ENCODE measurements around the gene NYAP2.
A peak's percentile ranks its signal among the peaks of the same experiment; 100 is the strongest.

The NYAP2 gene

DNA sequence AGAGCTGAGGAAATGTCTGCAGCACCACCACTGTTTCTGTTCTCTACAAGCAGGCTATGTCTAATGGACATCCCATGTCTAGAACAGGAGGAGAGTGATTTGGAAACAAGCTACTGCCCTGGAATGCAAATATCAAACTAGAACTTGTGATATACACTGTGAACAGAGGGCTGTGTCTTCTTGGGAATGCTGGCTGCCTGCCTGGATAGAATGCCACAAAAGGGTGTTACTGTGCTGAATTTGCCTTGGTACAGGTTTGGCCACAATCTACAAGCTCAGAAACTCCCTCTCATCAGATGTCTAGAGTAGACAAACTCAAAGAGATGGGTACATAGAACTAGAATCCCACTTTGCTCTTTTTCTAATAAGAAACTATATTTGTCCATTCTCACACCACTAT is 170.5 kb downstream of the NYAP2 start:
- no peak for DNase-seq

DNA sequence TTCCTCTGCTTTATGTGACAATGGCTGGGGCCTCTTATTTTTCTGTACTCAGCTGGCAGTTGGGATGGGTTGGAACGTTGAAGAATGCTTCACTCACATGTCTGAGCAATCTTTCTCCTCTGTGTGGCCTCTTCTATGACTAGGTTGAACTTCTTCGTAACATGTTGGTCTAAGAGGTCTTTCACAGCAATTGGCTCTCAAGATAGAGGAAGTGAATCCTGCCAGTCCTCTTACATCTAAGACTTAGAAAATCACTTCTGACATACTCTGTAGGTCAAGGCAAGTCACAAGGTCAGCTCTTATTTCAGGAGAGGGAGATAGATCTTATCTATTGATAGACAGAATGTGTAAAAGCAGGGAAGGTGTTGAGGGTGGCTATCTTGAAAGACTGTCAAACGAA is 174.1 kb downstream of the NYAP2 start:
- DNase-seq = no peak

DNA sequence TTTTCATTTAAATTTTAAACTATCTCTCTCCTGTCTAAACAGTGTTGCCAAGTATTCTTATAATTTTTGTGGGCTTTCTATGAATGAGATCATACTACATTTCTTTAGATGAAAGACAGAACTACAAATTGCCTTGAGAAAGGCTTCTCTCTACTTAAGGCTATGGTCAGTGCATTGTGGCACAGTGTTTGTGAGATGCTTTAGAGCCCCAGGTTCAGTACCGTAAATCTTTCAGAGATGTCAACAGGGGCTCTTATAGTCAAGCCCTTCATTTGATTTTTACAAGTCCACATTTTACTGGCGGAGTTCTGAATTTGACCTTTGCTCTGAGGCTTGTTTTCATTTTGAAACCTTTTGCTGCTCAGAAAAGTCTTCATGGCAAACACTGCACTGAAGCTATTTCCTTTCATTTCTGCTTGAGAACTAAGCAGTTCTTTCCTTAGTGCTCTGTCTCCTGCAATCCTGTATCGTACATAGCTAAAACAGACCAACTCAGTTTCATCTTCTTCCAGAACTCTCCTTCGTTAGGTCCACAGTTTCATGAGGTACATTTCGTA is 175.2 kb downstream of the NYAP2 start:
- DNase-seq = no peak

DNA sequence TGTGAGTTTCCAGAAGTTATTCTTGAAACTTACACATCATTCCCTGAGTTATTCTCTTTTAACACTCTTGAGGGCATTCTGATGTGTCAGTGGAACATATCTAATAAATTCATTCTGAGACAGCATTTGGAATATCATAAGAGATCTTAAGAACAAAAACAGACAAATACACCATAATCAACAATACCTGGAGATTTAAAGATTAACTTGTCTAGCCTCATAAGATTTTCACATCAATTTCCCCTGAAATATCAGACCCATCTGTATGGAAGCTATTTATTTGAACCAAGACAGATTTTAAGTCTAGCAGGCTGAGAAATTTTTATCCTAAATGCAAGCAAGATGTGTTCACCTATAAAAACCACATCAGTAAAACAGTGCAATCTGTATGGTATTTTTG is 181.6 kb downstream of the NYAP2 start:
- DNase-seq = no peak

DNA sequence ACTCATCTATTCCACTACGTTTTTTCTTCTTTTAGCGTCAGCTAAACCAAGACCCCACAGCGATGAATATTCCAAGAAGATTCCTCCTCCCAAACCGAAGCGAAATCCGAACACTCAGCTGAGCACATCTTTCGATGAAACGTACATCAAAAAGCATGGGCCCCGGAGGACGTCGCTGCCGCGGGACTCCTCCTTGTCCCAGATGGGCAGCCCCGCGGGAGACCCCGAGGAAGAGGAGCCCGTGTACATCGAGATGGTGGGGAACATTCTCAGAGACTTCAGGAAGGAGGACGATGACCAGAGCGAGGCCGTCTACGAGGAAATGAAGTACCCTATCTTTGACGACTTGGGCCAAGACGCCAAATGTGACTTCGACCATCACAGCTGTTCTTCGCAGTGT is 182.4 kb downstream of the NYAP2 start:
- DNase-seq = no peak

DNA sequence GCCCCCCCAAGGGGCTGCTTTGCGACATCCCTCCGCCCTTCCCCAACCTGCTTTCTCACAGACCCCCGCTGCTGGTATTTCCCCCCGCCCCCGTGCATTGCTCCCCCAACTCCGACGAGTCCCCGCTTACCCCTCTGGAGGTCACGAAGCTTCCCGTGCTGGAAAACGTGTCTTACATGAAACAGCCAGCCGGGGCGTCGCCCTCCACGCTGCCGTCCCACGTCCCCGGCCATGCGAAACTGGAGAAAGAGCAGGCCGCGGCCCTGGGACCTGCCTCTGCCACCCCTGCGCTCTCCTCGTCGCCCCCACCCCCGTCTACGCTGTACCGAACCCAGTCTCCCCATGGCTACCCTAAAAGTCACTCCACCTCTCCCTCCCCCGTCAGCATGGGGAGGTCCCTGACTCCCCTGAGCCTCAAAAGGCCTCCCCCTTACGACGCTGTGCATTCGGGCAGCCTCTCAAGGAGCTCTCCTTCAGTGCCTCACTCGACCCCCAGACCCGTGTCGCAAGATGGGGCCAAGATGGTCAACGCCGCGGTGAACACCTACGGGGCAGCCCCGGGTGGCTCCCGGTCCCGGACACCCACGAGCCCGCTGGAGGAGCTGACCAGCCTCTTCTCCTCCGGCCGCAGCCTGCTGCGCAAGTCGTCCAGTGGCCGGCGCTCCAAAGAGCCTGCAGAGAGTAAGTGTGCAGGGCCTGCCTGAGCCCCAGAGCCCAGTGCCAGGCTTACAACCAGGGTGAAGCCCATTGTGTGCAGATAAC is 183.0 kb downstream of the NYAP2 start:
- no peak for DNase-seq

DNA sequence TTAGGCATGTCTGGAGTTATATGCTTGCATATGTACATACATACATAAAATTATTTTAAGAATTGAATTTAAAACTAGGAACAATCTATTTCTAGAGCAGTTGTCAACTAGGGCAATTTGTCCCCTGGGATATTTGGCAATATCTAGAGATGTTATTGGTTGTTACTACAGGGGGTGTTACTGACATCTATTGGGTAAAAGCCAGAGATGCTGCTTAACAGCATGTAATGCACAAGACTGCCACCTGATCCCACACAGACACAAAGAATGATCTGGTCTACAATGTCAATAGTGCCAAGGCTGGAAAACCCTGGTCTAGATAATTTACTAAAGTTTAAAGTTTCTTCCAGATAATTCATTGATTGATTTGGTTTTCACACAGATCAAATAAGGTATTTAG is 185.3 kb downstream of the NYAP2 start:
- no peak for DNase-seq

DNA sequence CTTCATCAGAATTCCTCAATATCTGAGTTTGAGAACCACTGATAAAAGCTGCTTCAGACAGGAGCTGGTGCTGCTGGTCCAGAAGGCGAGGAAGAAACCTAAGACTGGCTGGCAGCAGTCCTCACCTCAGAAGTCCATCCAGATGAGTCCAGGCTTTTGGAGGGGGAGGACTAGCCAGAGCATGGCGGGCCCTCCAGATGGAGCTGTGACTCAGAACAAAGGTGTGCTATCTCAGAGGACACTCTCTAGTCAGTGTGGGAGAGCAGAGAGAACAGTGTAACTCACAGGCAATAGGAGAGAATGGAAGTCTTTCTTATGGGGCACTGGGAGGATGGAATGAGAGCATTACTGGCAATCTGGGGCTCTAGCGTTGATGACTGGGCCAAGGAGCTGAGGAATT is 191.4 kb downstream of the NYAP2 start:
- no peak for DNase-seq

DNA sequence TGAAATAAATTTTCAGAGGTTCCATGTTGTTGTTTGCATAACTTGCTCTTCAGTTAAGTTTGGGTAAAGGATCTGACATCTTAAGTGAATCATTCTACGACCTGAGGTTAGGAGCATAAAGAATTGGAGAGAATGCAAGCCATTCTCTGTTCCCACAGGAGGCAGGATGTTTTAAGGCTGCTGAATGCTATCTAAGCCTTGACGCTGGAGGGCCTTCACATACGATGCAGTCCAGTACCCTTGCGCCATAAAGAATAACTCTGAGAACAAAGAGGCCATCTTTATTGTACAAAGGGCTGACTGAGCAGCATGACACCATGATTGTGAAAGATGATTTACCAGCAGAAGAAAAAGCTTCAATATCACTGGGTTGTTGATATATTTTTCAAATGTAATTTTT is 198.4 kb downstream of the NYAP2 start:
- DNase-seq = peak; percentile 7

DNA sequence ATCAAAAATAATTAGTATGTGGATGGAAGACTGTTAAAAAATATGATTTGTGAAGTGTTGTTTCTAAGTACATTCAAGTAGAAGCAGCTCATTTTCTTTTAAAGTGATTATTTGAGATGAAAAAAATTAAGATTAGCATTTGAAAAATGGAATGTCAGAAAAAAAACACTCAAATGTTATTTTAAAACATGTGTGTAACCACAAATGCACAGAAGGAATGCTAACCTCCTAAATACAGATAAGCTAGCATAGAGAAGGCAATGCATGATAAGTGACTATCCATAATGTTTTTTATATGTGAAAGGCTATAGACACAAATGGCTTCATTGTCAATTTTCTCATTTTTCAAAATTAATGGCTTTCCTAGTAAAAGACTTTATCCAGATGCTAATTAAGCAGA is 198.9 kb downstream of the NYAP2 start:
- DNase-seq = peak; percentile 11

DNA sequence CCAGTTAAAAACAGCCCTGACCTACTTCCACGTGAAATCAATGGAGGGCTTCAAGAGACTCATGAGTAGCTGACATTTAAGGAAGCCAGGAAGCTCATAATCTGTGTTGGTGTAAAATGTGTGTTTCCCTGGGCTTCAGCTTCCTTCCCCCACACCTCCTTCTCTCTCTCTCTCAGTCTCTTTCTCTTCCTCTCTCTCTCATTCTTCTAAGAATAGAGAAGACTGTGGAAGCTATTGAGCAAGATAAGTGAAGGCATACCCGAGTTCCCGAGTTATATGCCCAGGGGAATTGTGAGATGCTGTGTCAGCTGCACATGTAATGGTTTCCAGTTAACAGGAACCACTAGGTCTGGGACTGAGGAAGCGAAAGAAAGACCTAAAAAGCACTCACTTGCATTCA is 199.4 kb downstream of the NYAP2 start:
- DNase-seq = peak; percentile 35

DNA sequence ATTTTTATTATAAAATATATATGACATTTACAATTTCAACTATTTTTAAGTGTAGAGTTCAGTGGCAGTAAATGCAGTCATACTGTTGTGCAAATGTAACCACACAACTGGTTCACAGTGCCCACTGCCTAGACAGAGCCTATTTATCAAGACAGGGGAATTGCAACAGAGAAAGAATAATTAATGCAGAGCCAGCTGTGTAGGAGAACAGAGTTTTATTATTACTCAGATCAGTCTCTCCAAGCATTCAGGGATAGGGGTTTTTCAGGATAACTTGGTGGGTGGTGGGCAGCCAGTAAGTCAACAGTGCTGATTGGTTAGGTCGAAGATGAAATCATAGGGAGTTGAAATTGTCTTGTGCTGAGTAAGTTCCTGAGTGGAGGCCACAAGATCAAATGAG is 200.3 kb downstream of the NYAP2 start:
- DNase-seq = no peak

DNA sequence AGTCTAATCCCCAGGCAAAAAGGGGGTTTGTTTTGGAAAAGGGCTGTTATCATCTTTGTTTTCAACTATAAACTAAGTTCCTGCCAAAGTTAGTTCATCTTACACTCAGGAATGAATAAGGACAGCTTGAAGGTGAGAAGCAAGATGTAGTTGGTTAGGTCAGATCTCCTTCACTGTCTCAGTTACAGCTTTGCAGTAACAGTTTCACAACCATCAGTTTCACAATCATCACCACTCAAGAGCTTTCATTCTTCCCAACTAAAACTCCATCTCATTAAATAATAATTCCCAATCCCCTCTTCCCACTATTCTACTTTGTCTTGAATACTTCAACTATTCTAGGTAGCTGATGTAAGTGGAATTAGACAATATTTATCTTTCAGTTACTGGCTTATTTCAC is 200.9 kb downstream of the NYAP2 start:
- no peak for DNase-seq

DNA sequence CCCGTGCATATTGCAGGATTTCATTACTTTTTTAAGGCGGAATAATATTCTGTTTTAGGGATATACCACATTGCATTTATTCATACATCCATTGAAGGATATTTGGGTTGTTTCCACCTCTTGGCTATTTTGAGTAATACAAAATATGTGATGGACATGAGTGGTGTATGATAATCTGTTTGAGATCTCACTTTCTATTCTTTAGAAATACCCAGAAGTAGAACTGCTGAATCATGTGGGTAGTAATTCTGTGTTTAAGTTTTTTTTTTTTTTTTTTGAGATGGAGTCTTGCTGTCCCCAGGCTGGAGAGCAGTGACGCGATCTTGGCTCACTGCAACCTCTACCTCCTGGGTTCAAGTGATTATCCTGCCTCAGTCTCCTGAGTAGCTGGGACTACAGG is 201.4 kb downstream of the NYAP2 start:
- DNase-seq = no peak

DNA sequence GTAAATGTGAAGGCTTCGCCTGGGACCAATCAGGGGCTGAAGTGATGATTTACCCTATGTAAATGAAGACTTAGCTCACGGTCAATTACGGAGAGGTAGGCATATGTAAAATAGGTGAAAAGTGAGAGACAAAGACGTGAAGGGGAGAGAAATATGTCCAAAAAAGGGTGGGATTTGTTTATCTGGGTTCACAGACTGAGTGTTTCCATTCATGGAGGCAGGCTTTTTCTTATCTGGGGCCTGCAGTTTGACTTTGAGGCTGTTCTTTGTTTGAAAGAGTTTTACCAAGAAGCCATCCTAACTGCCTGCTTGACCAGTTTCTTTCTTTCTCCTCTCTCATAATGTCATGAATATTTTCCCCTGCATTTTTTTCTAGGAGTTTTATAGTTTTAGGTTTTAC is 202.7 kb downstream of the NYAP2 start:
- DNase-seq = no peak

DNA sequence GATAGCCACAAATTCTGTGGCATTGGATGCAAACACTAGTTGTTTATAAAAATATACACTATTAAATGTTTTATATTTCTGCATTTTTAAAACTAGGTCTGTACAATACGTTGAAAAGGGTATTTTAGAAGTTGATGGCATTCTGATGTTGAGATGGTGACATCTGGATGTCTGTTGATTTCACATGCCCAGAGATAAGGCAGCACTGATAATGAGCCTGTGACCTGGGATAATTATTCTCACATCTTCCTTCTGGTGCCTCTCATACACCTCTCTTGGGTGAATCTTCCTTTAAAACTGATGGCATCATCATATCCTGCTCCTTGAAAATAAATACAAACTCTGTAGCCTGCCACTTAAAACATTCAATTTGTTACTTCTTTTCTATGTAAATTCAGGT is 208.6 kb downstream of the NYAP2 start:
- DNase-seq = no peak

DNA sequence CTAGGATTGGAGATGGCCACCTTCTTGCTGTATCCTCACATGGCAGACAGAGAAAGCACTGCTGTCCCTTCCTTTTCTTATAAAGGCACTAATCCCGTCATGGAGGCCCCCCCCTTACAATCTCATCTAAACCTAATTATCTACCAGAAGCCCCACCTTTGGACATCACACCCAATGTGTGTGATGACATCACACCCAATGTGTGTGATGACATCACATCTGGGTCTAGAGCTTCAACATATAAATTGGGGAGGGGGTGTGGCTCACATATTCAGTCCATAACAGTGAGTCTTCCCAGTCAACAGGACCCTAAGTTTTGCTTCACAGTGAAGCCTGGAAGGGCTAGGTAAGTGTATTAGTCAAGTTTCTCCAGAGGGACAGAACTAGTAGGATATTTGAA is 213.1 kb downstream of the NYAP2 start:
- DNase-seq = no peak

DNA sequence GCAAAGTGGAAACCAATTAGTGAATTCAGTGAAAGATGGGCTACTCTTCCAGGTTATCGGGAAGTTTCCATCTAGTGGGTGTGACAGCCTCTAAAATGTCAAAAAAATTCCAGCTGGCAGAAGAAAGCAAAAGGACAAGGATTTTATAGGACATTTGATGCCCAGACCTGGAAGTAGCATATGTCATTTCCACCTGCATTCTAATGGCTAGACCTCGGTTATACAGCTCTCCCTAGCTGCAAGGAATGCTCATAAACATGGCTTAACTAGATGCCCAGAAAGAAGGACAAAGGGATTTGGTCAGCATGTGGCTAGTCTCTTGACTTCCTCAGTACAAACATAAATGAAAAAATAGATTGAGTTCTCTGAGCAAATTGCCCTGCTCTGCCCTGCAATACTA is 215.4 kb downstream of the NYAP2 start:
- DNase-seq = no peak

DNA sequence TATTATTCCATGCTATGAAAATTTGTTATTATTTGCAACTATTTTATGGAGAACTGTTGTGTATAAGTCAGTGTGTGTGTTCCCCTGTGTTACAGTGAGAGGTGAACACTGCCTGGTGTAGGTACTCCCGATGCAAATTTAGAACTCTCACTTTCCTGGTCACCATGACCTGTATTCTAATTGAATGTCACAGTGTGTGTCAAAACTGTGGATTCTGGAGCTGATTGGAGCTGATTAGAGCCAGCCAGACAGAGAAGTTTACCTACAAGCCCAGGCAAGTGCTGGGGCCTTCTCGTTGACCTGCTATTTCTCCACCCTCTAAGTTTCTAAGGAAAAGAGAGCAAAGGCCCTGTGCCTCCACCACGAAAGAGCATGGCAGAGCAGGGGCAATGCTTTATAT is 216.0 kb downstream of the NYAP2 start:
- no peak for DNase-seq

DNA sequence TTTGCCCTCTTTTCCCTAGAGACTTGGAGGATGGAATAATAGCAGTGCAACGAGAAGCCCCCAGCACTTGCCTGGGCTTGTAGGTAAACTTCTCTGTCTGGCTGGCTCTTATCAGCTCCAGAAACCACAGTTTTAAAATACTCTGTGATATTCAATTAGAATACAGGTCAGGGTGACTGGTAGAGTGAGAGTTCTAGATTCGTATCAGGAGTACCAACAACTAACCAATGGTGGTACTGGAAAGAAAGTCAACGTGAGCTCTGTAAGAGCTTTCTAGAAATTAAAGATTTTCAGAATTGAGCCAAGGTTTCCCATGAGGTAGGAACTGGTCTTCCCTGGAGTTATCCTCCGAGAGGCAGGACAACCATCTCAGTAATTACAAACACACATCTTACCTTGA is 216.9 kb downstream of the NYAP2 start:
- no peak for DNase-seq

DNA sequence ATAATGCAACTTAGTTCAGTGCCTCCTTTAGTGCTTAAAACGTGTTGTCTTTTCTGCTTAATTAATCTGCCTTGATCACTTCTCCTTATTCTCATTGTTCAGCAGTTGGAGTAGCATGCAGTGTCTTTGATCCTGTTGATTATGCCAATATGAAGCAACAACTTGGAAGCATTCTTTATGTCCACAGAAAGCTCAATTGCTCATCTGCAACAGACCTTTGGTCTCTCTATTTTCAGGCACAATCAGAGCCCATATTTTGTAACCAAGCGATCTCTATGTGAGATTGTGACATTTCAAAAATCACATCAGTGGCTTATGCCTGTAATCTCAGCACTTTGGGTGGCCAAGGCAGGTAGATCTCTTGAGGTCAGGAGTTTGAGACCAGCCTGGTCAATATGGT is 217.3 kb downstream of the NYAP2 start:
- no peak for DNase-seq

DNA sequence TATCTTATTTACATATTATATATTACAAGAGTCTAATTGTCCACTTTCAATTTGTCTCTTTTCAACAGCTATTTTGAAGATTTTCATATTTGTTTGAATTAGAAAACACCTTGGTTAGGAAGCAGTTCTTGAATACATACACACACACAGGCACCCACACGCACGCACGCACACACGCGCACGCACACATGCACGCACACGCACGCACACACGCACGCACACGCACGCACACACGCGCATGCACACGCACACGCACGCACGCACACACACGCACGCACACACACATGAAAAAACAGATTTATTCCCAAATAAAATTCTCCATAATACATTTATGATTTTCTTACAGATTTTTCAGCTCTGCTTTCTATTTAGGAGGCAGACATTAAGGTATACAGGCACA is 220.7 kb downstream of the NYAP2 start:
- DNase-seq = no peak

DNA sequence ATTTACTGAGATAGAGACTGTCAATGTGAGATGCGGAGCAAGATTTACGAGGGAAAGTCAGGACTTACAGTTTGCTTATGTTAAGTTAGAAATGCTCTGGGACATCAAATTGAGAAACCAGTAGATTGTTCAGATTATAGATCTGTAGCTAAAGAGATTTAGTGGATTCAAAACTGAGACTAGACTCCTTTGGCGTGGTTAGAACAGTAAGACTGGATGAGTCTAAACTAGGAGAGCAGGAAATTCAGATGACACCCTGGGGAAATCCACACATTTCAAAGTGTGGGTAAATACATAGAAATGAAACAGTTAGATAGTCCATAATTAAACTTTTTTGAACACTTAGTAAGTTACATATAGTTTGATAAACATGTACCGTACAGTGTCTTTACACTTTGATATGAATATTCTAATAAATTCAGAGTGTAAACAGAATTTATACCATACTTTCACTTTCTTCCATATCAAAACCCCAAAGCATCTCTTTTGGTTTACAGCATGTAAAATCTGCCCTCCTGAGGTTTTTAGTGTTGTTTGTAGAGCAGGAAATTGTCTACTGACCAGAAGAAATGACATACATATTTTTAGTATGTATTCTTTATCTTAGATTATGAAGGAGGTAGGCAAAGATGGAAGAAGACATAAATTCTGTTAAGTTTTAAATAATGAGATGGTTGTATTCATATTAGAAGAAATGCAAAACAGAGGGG is 231.5 kb downstream of the NYAP2 start:
- no peak for DNase-seq

DNA sequence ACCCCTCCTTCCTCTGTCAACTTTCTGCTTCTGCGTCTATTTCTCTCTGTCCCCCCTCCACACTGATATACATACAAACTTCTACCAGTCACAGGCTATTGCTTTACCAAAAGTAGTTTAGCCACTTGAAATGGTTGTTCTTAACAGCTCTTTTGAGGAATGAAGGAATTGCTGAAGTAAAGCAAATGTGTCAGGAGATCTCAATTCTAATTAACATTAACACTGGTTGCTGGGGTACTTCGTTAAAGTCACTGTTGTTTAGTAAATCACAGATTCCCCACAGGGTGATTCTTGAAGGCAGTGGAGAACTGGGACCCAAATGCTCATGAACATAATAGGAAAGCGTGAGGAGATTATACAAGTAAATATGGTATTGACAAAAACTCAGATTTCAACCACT is 232.8 kb downstream of the NYAP2 start:
- no peak for DNase-seq

DNA sequence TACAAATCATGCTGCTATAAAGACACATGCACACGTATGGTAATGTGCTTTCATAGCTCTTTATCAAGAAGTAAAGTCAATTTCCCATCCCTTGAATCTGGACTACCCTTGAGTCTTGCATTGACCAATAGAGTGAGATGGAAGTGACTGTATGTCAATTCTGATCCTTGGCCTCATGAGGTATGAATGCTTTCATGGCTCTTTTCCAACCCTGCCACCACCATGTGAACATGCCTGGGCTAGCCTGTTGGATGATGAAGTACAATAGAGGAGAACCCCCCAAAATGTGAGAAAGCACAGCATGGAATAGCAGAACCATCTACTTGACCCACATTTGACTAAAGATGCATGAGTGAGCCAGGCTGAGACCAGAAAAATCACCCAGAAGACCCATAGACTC is 237.0 kb downstream of the NYAP2 start:
- DNase-seq = peak; percentile 1
